SH-SY5Y (cell line): ENCODE data around the gene PHTF2.

Source experiments
- GATA2 ChIP-seq: IDR thresholded peaks from 2 replicates; pipeline ENCODE4 v1.6.1; 2011; ENCODE audit warnings: mild to moderate bottlenecking, low read depth, low read length
- GATA3 ChIP-seq: IDR thresholded peaks from 2 replicates; pipeline ENCODE4 v1.6.1; 2011; ENCODE audit warnings: low read depth, mild to moderate bottlenecking, low read length, moderate library complexity

GRCh38 chr7:77863860-77864259 is 65.3 kb downstream of the PHTF2 start:
- TF ChIP-seq GATA3 = no peak
- no peak for TF ChIP-seq GATA2
